Measurements from ENCODE around the gene PBX3. TPM values are rescaled to one million over a fixed set of nuclear protein-coding genes. Genes with fewer than 3 reads are reported as not detected.

Gene PBX3
- total RNA-seq, 2 experiments from 2014 or later = 40.8 to 54.6 TPM

DNA sequence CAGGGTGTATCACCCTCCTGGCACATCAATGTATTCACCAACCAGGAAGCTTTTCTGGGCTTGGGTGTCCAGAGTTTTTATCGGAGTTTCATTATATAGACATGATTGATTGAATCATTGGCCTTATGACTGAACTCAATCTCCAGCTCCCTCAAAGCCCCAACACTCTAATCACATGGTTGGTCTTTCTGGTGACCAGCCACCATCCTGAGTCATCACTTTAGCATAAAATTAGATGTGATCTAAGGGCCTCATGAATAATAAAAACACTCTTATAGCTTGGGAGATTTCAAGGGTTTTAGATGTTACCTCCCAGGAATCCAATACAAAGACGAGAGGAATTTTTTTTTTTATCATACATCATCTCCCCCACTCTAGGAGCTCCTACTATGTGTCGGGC lies 7.7 kb upstream of the PBX3 start:
- ChIA-PET CTCF (ENCODE audit: unreplicated experiment) (no interaction called here), POLR2A (interaction anchor here (0.6 kb wide), 1 partner anchor 27 kb away, joined by 3 read pairs; no protein-coding TSS in a partner anchor)
- Histone ChIP-seq H2AFZ (ENCODE audit: low read length) (no peak overlapping the region), H3K79me2 (ENCODE audit: insufficient read depth, low read depth, low read length) (no peaks in the 10 kb centered on the region), H3K27ac (ENCODE audit: low read depth, low read length, poor library complexity, severe bottlenecking) (no peak overlapping the region), H3K4me2 (ENCODE audit: low read length) (no peak overlapping the region), H3K9me3 (ENCODE audit: low read length) (no peaks in the 10 kb centered on the region), H3K4me3 (ENCODE audit: low read depth, low read length, poor library complexity, severe bottlenecking) (no peak overlapping the region), H3K9me2 (ENCODE audit: insufficient read depth, low read length) (no peaks in the 10 kb centered on the region), H3K4me1 (ENCODE audit: insufficient read depth, low read length, poor library complexity, severe bottlenecking) (no peaks in the 10 kb centered on the region), H4K20me1 (ENCODE audit: insufficient read depth, low read length) (no peaks in the 10 kb centered on the region), H3K36me3 (ENCODE audit: insufficient read depth, low read length) (no peaks in the 10 kb centered on the region)
- intact Hi-C loops (cut with micrococcal nuclease; ENCODE audit: unreplicated experiment) = no loop called here
- TF ChIP-seq EZH2phosphoT487 (IDR thresholded peaks at IDR 0.05; ENCODE audit: borderline replicate concordance, low read depth, low read length) = no peak
- TF ChIP-seq, protein P1, sequence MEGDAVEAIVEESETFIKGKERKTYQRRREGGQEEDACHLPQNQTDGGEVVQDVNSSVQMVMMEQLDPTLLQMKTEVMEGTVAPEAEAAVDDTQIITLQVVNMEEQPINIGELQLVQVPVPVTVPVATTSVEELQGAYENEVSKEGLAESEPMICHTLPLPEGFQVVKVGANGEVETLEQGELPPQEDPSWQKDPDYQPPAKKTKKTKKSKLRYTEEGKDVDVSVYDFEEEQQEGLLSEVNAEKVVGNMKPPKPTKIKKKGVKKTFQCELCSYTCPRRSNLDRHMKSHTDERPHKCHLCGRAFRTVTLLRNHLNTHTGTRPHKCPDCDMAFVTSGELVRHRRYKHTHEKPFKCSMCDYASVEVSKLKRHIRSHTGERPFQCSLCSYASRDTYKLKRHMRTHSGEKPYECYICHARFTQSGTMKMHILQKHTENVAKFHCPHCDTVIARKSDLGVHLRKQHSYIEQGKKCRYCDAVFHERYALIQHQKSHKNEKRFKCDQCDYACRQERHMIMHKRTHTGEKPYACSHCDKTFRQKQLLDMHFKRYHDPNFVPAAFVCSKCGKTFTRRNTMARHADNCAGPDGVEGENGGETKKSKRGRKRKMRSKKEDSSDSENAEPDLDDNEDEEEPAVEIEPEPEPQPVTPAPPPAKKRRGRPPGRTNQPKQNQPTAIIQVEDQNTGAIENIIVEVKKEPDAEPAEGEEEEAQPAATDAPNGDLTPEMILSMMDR (conservative IDR thresholded peaks at IDR 0.05; ENCODE audit: low read length) = no peak
- BruUV-seq (replicated peaks) = no TSS peak
- no peak for DNase-seq (ENCODE audit: low spot score)

DNA sequence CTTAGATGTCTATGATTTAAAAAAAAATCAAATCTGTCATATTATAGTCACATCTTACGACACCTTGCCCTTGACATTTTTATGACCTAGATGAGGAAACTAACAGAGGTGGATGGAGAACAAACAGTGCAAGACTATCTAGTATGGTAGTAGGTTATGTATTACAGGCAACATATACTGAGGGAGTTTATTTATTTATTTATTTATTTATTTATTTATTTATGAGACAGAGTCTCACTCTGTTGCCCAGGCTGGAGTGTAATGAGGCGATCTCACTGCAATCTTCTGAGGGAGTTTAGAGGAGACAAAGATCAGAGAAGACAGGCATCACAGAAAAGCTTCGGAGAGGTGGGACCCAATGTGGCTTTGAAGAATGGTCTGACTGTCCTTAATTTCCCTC lies 4.5 kb upstream of the PBX3 start:
- POLR2A ChIA-PET = no interaction called here
- H3K4me1 ChIP-seq (ENCODE audit: insufficient read depth, low read length, poor library complexity, severe bottlenecking) = peaks cover 8% of the 10 kb centered on the region
- intact Hi-C loops (cut with micrococcal nuclease; ENCODE audit: unreplicated experiment) = no loop called here

DNA sequence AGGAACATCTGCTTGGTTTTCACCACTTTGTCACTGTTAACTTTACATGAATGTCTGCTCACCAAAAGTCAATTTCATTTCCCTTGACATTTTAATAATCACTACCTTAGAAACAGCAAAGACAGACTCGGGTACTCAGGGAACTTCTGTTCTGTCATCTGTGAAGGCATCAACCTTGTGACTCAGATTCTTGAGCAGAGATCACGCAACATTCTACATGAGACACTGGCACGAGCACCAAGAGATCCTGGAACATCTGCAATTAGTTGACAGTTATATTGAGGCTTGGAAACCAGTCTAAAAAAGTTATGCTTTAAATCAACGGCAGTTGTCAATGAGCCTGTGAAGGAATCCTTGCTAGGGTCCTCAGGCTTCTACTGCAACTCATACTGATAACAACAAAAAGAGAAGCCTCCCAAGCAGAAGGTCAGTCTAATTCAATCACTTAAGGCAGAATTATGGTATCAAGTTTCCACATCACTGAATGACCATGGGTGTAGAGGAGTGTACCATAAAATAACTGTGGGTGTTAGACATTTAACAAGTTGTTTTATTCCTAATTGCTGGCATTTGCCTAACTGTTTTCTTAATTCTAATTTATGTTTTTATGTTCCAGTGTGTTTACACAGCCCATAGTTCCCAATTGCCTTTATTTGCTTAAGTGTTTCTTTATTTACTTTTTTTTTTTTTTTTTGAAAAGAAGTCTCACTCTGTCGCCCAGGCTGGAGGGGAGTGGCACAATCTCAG lies 3.3 kb upstream of the PBX3 start:
- no peaks in the 10 kb centered on the region for H3K9me3 ChIP-seq (ENCODE audit: low read length)
- peaks cover 18% of the 10 kb centered on the region for H3K4me1 ChIP-seq (ENCODE audit: insufficient read depth, low read length, poor library complexity, severe bottlenecking)
- H3K27ac ChIP-seq (ENCODE audit: low read depth, low read length, poor library complexity, severe bottlenecking) = no peak overlapping the region
- no peak overlapping the region for H3K4me2 ChIP-seq (ENCODE audit: low read length)
- TF ChIP-seq, protein P1 (conservative IDR thresholded peaks at IDR 0.05; ENCODE audit: low read length) = no peak
- TF ChIP-seq EZH2phosphoT487 (IDR thresholded peaks at IDR 0.05; ENCODE audit: borderline replicate concordance, low read depth, low read length) = no peak
- intact Hi-C loops (cut with micrococcal nuclease; ENCODE audit: unreplicated experiment) = no loop called here
- no peak overlapping the region for H3K4me3 ChIP-seq (ENCODE audit: low read depth, low read length, poor library complexity, severe bottlenecking)
- BruUV-seq (replicated peaks) = no TSS peak
- POLR2A ChIA-PET = no interaction called here
- H3K36me3 ChIP-seq (ENCODE audit: insufficient read depth, low read length) = peaks cover 6% of the 10 kb centered on the region
- no peak overlapping the region for H2AFZ ChIP-seq (ENCODE audit: low read length)
- H4K20me1 ChIP-seq (ENCODE audit: insufficient read depth, low read length) = no peaks in the 10 kb centered on the region; the same call in 1 of the 2 replicates
- no peaks in the 10 kb centered on the region for H3K79me2 ChIP-seq (ENCODE audit: insufficient read depth, low read depth, low read length)
- H3K9me2 ChIP-seq (ENCODE audit: insufficient read depth, low read length) = no peaks in the 10 kb centered on the region
- CTCF ChIA-PET (ENCODE audit: unreplicated experiment) = no interaction called here
- DNase-seq (ENCODE audit: low spot score) = no peak

More for the DNA sequence above, 4.5 kb upstream of the PBX3 start:
- CTCF ChIA-PET (ENCODE audit: unreplicated experiment) = no interaction called here
- H3K4me3 ChIP-seq (ENCODE audit: low read depth, low read length, poor library complexity, severe bottlenecking) = no peak overlapping the region
- BruUV-seq (replicated peaks) = no TSS peak
- no peaks in the 10 kb centered on the region for H3K9me3 ChIP-seq (ENCODE audit: low read length)
- no peaks in the 10 kb centered on the region for H3K36me3 ChIP-seq (ENCODE audit: insufficient read depth, low read length)
- no peak for DNase-seq (ENCODE audit: low spot score)
- no peak for TF ChIP-seq EZH2phosphoT487 (IDR thresholded peaks at IDR 0.05; ENCODE audit: borderline replicate concordance, low read depth, low read length)
- TF ChIP-seq, protein P1 (conservative IDR thresholded peaks at IDR 0.05; ENCODE audit: low read length) = no peak
- H3K79me2 ChIP-seq (ENCODE audit: insufficient read depth, low read depth, low read length) = no peaks in the 10 kb centered on the region
- no peak overlapping the region for H2AFZ ChIP-seq (ENCODE audit: low read length)
- H3K27ac ChIP-seq (ENCODE audit: low read depth, low read length, poor library complexity, severe bottlenecking) = no peak overlapping the region
- H3K4me2 ChIP-seq (ENCODE audit: low read length) = no peak overlapping the region
- H4K20me1 ChIP-seq (ENCODE audit: insufficient read depth, low read length) = no peaks in the 10 kb centered on the region
- H3K9me2 ChIP-seq (ENCODE audit: insufficient read depth, low read length) = no peaks in the 10 kb centered on the region

Data from OCI-LY7 (cell line).